Measurements from ENCODE around the gene ISCU. TPM values are rescaled to one million over a fixed set of nuclear protein-coding genes. Genes with fewer than 3 reads are reported as not detected.
"Not testable (repeated sequence)": the region's sequence is repeated elsewhere in the genome, so short reads cannot be mapped to it uniquely, and the experiment has no call there.

The ISCU gene
- total RNA-seq, 1 donor from 2014 or later = 117 TPM

GRCh38 chr12:108586306-108586705 is 23.9 kb downstream of the ISCU start:
- Mint-ChIP-seq H3K4me3 (no peak overlapping the region), H3K4me1 (no peaks in the 10 kb centered on the region), H3K27me3 (peaks cover 4% of the 10 kb centered on the region), H3K36me3 (ENCODE audit: low read depth) (no peaks in the 10 kb centered on the region), H3K9me3 (no peaks in the 10 kb centered on the region), H3K27ac (no peak overlapping the region)
- DNase-seq = no peak
- intact Hi-C loops (cut with micrococcal nuclease) = no loop called here
- ChIA-PET POLR2A (interaction anchor here (0.6 to 1.3 kb wide), 2 partner anchors 9 to 21 kb away, joined by 3 read pairs; no protein-coding TSS in a partner anchor), CTCF (interaction anchor here (1.0 kb wide), 1 partner anchor 32 kb away, joined by 3 read pairs; no protein-coding TSS in a partner anchor)
- ATAC-seq (ENCODE audit: low read depth) = no peak
- no peak for TF ChIP-seq CTCF (IDR thresholded peaks at IDR 0.05)

GRCh38 chr12:108587826-108588225 is 25.4 kb downstream of the ISCU start:
- H3K36me3 Mint-ChIP-seq (ENCODE audit: low read depth) = no peaks in the 10 kb centered on the region
- DNase-seq (no peak), ATAC-seq (ENCODE audit: low read depth) (no peak)
- H3K27ac Mint-ChIP-seq = no peak overlapping the region
- H3K27me3 Mint-ChIP-seq = peaks cover 4% of the 10 kb centered on the region
- ChIA-PET CTCF (no interaction called here), POLR2A (no interaction called here)
- no peaks in the 10 kb centered on the region for H3K4me1 Mint-ChIP-seq
- H3K4me3 Mint-ChIP-seq = no peak overlapping the region
- H3K9me3 Mint-ChIP-seq = no peaks in the 10 kb centered on the region
- TF ChIP-seq CTCF (IDR thresholded peaks at IDR 0.05) = no peak
- intact Hi-C loops (cut with micrococcal nuclease) = no loop called here

- H3K27ac Mint-ChIP-seq = no peak overlapping the region
- CTCF ChIA-PET = interaction anchor here (1.0 kb wide), 1 partner anchor 22 kb away, joined by 3 read pairs; no protein-coding TSS in a partner anchor
- POLR2A ChIA-PET = no interaction called here
- H3K27me3 Mint-ChIP-seq = peaks cover 4% of the 10 kb centered on the region
- H3K4me3 Mint-ChIP-seq = no peak overlapping the region
- no peak for TF ChIP-seq CTCF (IDR thresholded peaks at IDR 0.05)
- no peaks in the 10 kb centered on the region for H3K36me3 Mint-ChIP-seq (ENCODE audit: low read depth)
- no peak for DNase-seq
- intact Hi-C loops (cut with micrococcal nuclease) = no loop called here
- ATAC-seq (ENCODE audit: low read depth) = no peak
- H3K9me3 Mint-ChIP-seq = no peaks in the 10 kb centered on the region
- no peaks in the 10 kb centered on the region for H3K4me1 Mint-ChIP-seq
Observed at GRCh38 chr12:108589028-108589839, 26.8 kb downstream of the ISCU start.

- H3K4me1 Mint-ChIP-seq = no peaks in the 10 kb centered on the region
- ATAC-seq (ENCODE audit: low read depth) (no peak), DNase-seq (no peak)
- POLR2A ChIA-PET = no interaction called here
- intact Hi-C loops (cut with micrococcal nuclease) = no loop called here
- CTCF ChIA-PET = no interaction called here
- no peak overlapping the region for H3K4me3 Mint-ChIP-seq
- H3K9me3 Mint-ChIP-seq = no peaks in the 10 kb centered on the region
- H3K27me3 Mint-ChIP-seq = peaks cover 4% of the 10 kb centered on the region
- TF ChIP-seq CTCF (IDR thresholded peaks at IDR 0.05) = no peak
- H3K36me3 Mint-ChIP-seq (ENCODE audit: low read depth) = no peaks in the 10 kb centered on the region
- H3K27ac Mint-ChIP-seq = no peak overlapping the region
Observed at GRCh38 chr12:108589840-108590229, 27.4 kb downstream of the ISCU start.

GRCh38 chr12:108590463-108590862 is 28.1 kb downstream of the ISCU start:
- ATAC-seq (ENCODE audit: low read depth); H3K27ac Mint-ChIP-seq; CTCF ChIA-PET; H3K27me3 Mint-ChIP-seq; intact Hi-C loops (cut with micrococcal nuclease); POLR2A ChIA-PET; DNase-seq; H3K4me1 Mint-ChIP-seq; H3K4me3 Mint-ChIP-seq; H3K9me3 Mint-ChIP-seq; H3K36me3 Mint-ChIP-seq (ENCODE audit: low read depth): not testable (repeated sequence)
